Measurements from ENCODE around the gene LRRC61. TPM values are rescaled to one million over a fixed set of nuclear protein-coding genes. Genes with fewer than 3 reads are reported as not detected.

LRRC61 gene
- total and polyA plus RNA-seq, 2 experiments from 2014 or later: 30.0 to 34.0 TPM

- Histone ChIP-seq H3K9me3 (ENCODE audit: low read depth) (no peaks in the 10 kb centered on the region), H3K27ac (no peak overlapping the region), H3K4me1 (ENCODE audit: low read depth) (peaks cover 4% of the 10 kb centered on the region), H3K27me3 (peaks cover 28% of the 10 kb centered on the region), H3K4me3 (no peak overlapping the region), H3K36me3 (no peaks in the 10 kb centered on the region)
- DNase-seq (ENCODE audit: low read depth in 1 of 2, low spot score in 1 of 2): no peak
- no peak for TF ChIP-seq CTCF (IDR thresholded peaks at IDR 0.05; ENCODE audit: low read depth, low read length)
Measured at GRCh38 chr7:150337659-150338081, 14.5 kb downstream of the LRRC61 start.

- Histone ChIP-seq H3K27ac (no peak overlapping the region), H3K4me3 (no peak overlapping the region), H3K4me1 (ENCODE audit: low read depth) (peaks cover 4% of the 10 kb centered on the region), H3K36me3 (no peaks in the 10 kb centered on the region), H3K9me3 (ENCODE audit: low read depth) (no peaks in the 10 kb centered on the region), H3K27me3 (peaks cover 34% of the 10 kb centered on the region)
- TF ChIP-seq CTCF (IDR thresholded peaks at IDR 0.05; ENCODE audit: low read depth, low read length): no peak
- DNase-seq (ENCODE audit: low read depth in 1 of 2, low spot score in 1 of 2): no peak
Measured at GRCh38 chr7:150338166-150338829, 15.1 kb downstream of the LRRC61 start.

- Histone ChIP-seq H3K4me3 (no peak overlapping the region), H3K9me3 (ENCODE audit: low read depth) (no peaks in the 10 kb centered on the region), H3K27me3 (peaks cover 42% of the 10 kb centered on the region), H3K4me1 (ENCODE audit: low read depth) (peaks cover 4% of the 10 kb centered on the region), H3K27ac (no peak overlapping the region), H3K36me3 (no peaks in the 10 kb centered on the region)
- no peak for TF ChIP-seq CTCF (IDR thresholded peaks at IDR 0.05; ENCODE audit: low read depth, low read length)
- no peak for DNase-seq (ENCODE audit: low read depth in 1 of 2, low spot score in 1 of 2)
Measured at GRCh38 chr7:150339409-150339809, 16.3 kb downstream of the LRRC61 start.

GRCh38 chr7:150340024-150340749 lies 17.0 kb downstream of the LRRC61 start:
- H3K27me3 ChIP-seq: peaks cover 42% of the 10 kb centered on the region
- H3K27ac ChIP-seq: no peak overlapping the region
- peaks cover 4% of the 10 kb centered on the region for H3K4me1 ChIP-seq (ENCODE audit: low read depth)
- H3K36me3 ChIP-seq: no peaks in the 10 kb centered on the region
- DNase-seq (ENCODE audit: low read depth in 1 of 2, low spot score in 1 of 2): peak; percentile 59 to 86
- H3K9me3 ChIP-seq (ENCODE audit: low read depth): no peaks in the 10 kb centered on the region
- TF ChIP-seq CTCF (IDR thresholded peaks at IDR 0.05; ENCODE audit: low read depth, low read length): no peak
- no peak overlapping the region for H3K4me3 ChIP-seq

- TF ChIP-seq CTCF (IDR thresholded peaks at IDR 0.05; ENCODE audit: low read depth, low read length): no peak
- Histone ChIP-seq H3K4me3 (peak overlapping the region; percentile 0), H3K27me3 (peaks cover 42% of the 10 kb centered on the region), H3K4me1 (ENCODE audit: low read depth) (peaks cover 4% of the 10 kb centered on the region), H3K9me3 (ENCODE audit: low read depth) (no peaks in the 10 kb centered on the region), H3K27ac (no peak overlapping the region), H3K36me3 (no peaks in the 10 kb centered on the region)
- no peak for DNase-seq (ENCODE audit: low read depth in 1 of 2, low spot score in 1 of 2)
Measured at GRCh38 chr7:150340875-150341262, 17.7 kb downstream of the LRRC61 start.

Data from cardiac muscle cell (in vitro differentiated cells and primary cell).